ENCODE results near the gene CENPF.

Gene CENPF

DNA sequence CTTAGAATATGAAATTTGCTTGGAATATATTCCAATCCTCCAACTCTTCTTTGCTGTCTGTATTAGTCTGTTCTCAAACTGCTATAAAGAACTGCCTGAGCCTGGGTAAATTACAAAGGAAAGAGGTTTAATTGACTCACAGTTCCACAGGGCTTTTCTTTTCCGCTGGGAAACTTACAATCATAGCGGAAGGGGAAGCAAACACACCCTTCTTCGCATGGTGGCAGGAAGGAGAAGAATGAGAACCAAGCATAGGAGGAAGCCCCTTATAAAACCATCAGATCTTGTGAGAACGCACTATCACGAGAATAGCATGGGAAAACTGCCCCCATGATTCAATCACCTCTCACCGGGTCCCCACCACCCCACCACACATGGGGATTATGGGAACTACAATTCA is 14.8 kb downstream of the CENPF start:
- no peak for FAIRE-seq
- TF ChIP-seq POLR2A (IDR thresholded peaks at IDR 0.05; ENCODE audit: low read depth, low read length): no peak

DNA sequence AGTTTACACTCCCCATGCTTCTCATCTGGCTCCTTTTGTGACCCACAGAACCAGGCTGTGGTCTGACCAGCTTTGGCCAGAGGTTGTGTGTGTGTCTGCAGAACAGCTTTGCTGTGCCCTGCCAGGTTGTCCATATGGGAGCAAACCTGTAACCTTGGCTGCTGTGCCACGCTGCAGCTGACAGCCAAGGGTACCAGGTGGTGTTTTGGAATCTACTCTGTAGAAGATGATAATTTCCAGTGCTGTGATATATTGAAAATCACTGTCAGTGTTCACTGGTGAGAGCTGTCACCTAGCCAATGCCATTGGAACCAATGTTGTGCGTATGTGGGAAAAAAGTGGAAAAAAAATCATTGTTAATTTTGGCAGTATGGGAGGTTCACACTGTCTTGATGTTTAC is 18.2 kb downstream of the CENPF start:
- FAIRE-seq (no peak), DNase-seq (ENCODE audit: insufficient read length, low spot score) (no peak)
- TF ChIP-seq POLR2A (IDR thresholded peaks at IDR 0.05; ENCODE audit: low read depth, low read length): no peak

More for the DNA sequence above, 14.8 kb downstream of the CENPF start:
- no peak for DNase-seq (ENCODE audit: insufficient read length, low spot score)

DNA sequence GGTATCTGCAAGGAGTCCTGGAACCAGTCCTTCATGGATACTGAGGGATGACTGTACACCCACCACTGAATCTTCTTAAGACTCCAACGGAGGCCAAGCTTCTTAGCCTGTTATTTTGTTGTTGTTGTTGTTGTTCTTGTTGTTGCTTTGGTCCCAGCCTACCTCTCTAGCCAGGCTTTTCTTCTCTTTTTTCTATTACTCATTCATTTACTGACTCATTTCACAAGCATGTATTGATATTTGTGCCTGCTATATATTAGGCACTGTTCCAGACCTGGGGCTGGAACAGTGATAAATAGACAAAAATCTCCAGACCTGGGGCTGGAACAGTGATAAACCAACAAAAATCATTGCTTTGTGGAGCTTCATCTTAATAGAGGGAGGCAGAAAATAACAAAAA is 20.4 kb downstream of the CENPF start:
- FAIRE-seq: peak; percentile 33
- TF ChIP-seq POLR2A (IDR thresholded peaks at IDR 0.05; ENCODE audit: low read depth, low read length): no peak
- DNase-seq (ENCODE audit: insufficient read length, low spot score): no peak

GRCh38 chr1:214632091-214632490 is 29.1 kb downstream of the CENPF start:
- no peak for TF ChIP-seq POLR2A (IDR thresholded peaks at IDR 0.05; ENCODE audit: low read depth, low read length)
- DNase-seq (ENCODE audit: insufficient read length, low spot score) (no peak), FAIRE-seq (no peak)

DNA sequence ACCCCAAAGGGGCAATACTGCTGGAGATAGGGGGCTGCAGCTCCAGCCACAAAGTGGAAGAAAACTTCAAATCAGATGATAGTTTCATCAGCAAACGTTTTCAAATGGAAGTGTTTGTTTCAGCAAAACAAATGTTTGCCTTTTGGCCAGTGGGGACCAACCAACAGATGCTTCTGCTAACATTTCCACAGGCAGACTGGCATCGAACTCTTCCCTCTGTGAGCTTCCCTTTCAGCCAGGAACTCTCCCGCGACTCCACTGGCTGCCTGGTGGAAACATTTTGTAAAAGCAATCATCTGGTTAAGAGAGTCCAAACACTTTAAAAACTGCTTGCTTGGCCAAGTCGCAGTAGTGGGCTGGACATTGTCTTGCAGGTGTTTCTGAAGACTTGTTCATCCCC is 30.7 kb downstream of the CENPF start:
- no peak for FAIRE-seq
- TF ChIP-seq POLR2A (IDR thresholded peaks at IDR 0.05; ENCODE audit: low read depth, low read length): no peak
- no peak for DNase-seq (ENCODE audit: insufficient read length, low spot score)

DNA sequence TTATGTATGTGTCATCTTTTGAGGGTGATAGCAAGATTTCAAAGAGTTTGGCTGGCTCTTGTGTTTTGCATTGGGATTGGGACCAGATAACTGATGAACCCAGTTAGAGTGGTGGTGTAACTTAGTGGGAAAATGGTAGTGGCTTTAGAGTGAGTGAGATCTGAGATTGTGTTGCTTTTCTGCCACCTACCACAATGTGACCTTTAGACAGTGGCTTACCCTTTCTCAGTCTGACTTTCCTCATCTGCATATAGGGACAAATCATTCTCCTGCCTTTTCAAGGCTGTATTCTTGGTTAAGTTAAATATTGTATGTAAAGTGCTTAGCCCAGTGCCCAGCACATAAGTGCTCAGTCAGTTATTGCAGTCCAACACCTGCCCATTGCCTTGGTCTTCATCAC is 31.3 kb downstream of the CENPF start:
- DNase-seq (ENCODE audit: insufficient read length, low spot score): no peak
- no peak for FAIRE-seq
- no peak for TF ChIP-seq POLR2A (IDR thresholded peaks at IDR 0.05; ENCODE audit: low read depth, low read length)

DNA sequence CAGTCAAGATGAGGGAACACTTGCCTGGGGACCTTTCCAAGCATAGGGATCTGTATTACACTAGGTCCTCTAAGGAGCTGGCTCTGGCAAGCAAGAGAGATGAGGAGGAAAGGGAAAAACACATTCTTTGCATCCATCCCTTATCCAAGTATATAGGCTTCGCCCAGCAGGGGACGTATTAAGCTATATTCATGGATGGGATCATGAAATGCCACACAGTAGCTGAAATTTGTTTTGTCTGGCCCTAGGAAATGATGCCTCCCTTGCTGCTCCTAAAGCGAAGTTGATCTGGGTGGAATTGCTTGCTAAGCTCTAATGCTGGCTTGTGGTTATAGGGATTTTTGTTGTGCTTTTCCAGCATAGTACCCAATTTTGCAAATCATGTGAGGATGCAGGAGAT is 32.1 kb downstream of the CENPF start:
- FAIRE-seq (no peak), DNase-seq (ENCODE audit: insufficient read length, low spot score) (no peak)
- TF ChIP-seq POLR2A (IDR thresholded peaks at IDR 0.05; ENCODE audit: low read depth, low read length): no peak

- DNase-seq (ENCODE audit: insufficient read length, low spot score) (no peak), FAIRE-seq (no peak)
These were observed 32.5 kb downstream of the CENPF start for GRCh38 chr1:214635506-214635905.

GRCh38 chr1:214636436-214636835 is 33.4 kb downstream of the CENPF start:
- no peak for FAIRE-seq
- no peak for DNase-seq (ENCODE audit: insufficient read length, low spot score)
- no peak for TF ChIP-seq POLR2A (IDR thresholded peaks at IDR 0.05; ENCODE audit: low read depth, low read length)

More at GRCh38 chr1:214635506-214635905, 32.5 kb downstream of the CENPF start:
- TF ChIP-seq POLR2A (IDR thresholded peaks at IDR 0.05; ENCODE audit: low read depth, low read length): no peak

DNA sequence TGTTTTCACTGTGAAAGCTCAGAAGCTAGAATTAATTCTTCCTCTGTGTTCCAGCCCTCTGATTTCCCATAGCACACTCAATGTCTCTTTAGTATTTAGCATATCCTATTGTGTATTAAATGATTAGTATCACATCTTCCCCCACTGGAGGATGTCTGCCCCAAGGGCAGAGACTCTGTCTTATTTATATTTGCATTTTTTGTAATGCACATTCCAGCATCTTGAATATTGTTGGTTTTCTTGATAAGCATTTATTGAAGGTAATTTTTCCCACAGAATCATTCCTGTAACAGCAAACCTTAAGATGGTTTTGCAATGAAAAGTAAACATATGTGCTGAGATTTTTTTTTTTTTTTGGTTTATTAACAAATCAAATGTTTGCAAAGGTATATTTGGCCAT is 34.1 kb downstream of the CENPF start:
- no peak for TF ChIP-seq POLR2A (IDR thresholded peaks at IDR 0.05; ENCODE audit: low read depth, low read length)
- FAIRE-seq (no peak), DNase-seq (ENCODE audit: insufficient read length, low spot score) (no peak)

GRCh38 chr1:214637722-214638458 is 34.9 kb downstream of the CENPF start:
- DNase-seq (ENCODE audit: insufficient read length, low spot score) (no peak), FAIRE-seq (peak; percentile 36)
- no peak for TF ChIP-seq POLR2A (IDR thresholded peaks at IDR 0.05; ENCODE audit: low read depth, low read length)

DNA sequence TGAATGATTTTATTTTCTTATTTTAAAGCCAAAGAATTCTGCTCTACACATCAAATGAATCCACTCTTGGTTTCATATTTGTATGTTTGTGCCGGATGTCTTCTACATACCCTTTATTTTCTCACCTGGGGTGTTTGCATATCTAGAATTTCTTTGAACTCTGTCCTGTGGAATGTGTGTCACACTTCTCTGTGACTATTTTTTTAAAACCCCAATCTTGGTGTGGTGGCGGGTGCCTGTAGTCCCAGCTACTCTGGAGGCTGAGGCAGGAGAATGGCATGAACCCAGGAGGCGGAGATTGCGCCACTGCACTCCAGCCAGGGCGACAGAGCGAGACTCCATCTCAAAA is 35.4 kb downstream of the CENPF start:
- DNase-seq (ENCODE audit: insufficient read length, low spot score): no peak
- no peak for TF ChIP-seq POLR2A (IDR thresholded peaks at IDR 0.05; ENCODE audit: low read depth, low read length)
- no peak for FAIRE-seq

- DNase-seq (ENCODE audit: insufficient read length, low spot score) (no peak), FAIRE-seq (no peak)
- TF ChIP-seq POLR2A (IDR thresholded peaks at IDR 0.05; ENCODE audit: low read depth, low read length): no peak
These were observed 36.0 kb downstream of the CENPF start for GRCh38 chr1:214638997-214639396.

DNA sequence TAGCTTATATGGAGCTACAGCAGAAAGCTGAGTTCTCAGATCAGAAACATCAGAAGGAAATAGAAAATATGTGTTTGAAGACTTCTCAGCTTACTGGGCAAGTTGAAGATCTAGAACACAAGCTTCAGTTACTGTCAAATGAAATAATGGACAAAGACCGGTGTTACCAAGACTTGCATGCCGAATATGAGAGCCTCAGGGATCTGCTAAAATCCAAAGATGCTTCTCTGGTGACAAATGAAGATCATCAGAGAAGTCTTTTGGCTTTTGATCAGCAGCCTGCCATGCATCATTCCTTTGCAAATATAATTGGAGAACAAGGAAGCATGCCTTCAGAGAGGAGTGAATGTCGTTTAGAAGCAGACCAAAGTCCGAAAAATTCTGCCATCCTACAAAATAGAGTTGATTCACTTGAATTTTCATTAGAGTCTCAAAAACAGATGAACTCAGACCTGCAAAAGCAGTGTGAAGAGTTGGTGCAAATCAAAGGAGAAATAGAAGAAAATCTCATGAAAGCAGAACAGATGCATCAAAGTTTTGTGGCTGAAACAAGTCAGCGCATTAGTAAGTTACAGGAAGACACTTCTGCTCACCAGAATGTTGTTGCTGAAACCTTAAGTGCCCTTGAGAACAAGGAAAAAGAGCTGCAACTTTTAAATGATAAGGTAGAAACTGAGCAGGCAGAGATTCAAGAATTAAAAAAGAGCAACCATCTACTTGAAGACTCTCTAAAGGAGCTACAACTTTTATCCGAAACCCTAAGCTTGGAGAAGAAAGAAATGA is 37.6 kb downstream of the CENPF start:
- TF ChIP-seq POLR2A (IDR thresholded peaks at IDR 0.05; ENCODE audit: low read depth, low read length): no peak
- DNase-seq (ENCODE audit: insufficient read length, low spot score) (no peak), FAIRE-seq (no peak)

Measured in H54 (cell line).